HL-60 (cell line): ENCODE data around the gene SCAMP2.

ENCODE experiments used
- DNase-seq, 2 experiments: peaks; one replicate each; pipeline ENCODE4 v3.0.0-alpha.2; 2010 to 2020; ENCODE audit warnings: low read depth in 1 of 2, low spot score in 1 of 2
- H3K27ac ChIP-seq: fragments of 250-450 bp; sonication (Bioruptor Pico); replicated peaks from 2 replicates; pipeline ENCODE4 v1.5.1; 2020; ENCODE audit warnings: mild to moderate bottlenecking, moderate library complexity
- H3K27me3 ChIP-seq: fragments of 250-450 bp; sonication (Bioruptor Pico); 2 replicates; pipeline ENCODE4 v1.5.1; 2021; ENCODE audit warnings: mild to moderate bottlenecking, moderate library complexity; ENCODE audit not compliant: insufficient read depth, poor library complexity, severe bottlenecking
- H3K4me3 ChIP-seq: replicated peaks from 2 replicates; pipeline ENCODE4 v1.5.1; 2011; ENCODE audit warnings: mild to moderate bottlenecking, control low read depth, low read length; ENCODE audit not compliant: insufficient read depth
- GABPA ChIP-seq: IDR thresholded peaks from 2 replicates; pipeline ENCODE4 v1.6.1; 2012; ENCODE audit warnings: low read depth
- POLR2AphosphoS5 ChIP-seq: IDR thresholded peaks from 2 replicates; pipeline ENCODE4 v1.6.1; 2012; ENCODE audit warnings: low read depth
- SPI1 ChIP-seq: IDR thresholded peaks from 2 replicates; pipeline ENCODE4 v1.6.1; 2012; ENCODE audit warnings: low read depth, mild to moderate bottlenecking, borderline replicate concordance
- TF ChIP-seq, protein P1 (sequence below): IDR thresholded peaks from 2 replicates; pipeline ENCODE4 v1.6.1; 2012; ENCODE audit warnings: low read depth; ENCODE audit not compliant: insufficient replicate concordance
- TF ChIP-seq, protein P2 (sequence below): IDR thresholded peaks from one replicate; pipeline ENCODE4 v1.5.1; 2011; ENCODE audit warnings: low read length, control low read depth, inconsistent platforms; ENCODE audit not compliant: insufficient read depth

The SCAMP2 gene

DNA sequence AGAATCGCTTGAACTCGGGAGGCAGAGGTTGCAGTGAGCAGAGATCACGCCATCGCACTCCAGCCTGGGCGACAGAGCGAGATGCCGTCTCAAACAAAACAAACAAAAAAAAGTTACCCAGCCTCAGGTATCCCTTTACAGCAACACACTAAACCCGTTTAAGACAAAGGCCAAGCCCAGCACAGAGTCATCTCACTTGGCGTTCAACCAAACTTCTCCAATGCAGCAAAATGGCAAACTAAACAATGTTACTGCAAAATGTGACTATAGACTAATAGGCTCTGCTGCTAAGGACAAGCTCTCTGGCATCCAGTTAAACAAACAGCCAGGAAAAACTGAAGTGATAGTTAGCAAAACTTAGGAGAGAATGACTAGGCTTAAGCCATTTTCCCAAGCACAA, 39.9 kb upstream of the SCAMP2 start:
- Histone ChIP-seq H3K27me3 (no peaks in the 10 kb centered on the region), H3K27ac (no peak overlapping the region), H3K4me3 (no peak overlapping the region)
- no peak for TF ChIP-seq SPI1
- no peak for TF ChIP-seq GABPA
- TF ChIP-seq, protein P1, sequence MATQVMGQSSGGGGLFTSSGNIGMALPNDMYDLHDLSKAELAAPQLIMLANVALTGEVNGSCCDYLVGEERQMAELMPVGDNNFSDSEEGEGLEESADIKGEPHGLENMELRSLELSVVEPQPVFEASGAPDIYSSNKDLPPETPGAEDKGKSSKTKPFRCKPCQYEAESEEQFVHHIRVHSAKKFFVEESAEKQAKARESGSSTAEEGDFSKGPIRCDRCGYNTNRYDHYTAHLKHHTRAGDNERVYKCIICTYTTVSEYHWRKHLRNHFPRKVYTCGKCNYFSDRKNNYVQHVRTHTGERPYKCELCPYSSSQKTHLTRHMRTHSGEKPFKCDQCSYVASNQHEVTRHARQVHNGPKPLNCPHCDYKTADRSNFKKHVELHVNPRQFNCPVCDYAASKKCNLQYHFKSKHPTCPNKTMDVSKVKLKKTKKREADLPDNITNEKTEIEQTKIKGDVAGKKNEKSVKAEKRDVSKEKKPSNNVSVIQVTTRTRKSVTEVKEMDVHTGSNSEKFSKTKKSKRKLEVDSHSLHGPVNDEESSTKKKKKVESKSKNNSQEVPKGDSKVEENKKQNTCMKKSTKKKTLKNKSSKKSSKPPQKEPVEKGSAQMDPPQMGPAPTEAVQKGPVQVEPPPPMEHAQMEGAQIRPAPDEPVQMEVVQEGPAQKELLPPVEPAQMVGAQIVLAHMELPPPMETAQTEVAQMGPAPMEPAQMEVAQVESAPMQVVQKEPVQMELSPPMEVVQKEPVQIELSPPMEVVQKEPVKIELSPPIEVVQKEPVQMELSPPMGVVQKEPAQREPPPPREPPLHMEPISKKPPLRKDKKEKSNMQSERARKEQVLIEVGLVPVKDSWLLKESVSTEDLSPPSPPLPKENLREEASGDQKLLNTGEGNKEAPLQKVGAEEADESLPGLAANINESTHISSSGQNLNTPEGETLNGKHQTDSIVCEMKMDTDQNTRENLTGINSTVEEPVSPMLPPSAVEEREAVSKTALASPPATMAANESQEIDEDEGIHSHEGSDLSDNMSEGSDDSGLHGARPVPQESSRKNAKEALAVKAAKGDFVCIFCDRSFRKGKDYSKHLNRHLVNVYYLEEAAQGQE: no peak
- no peak for TF ChIP-seq POLR2AphosphoS5
- TF ChIP-seq, protein P2, sequence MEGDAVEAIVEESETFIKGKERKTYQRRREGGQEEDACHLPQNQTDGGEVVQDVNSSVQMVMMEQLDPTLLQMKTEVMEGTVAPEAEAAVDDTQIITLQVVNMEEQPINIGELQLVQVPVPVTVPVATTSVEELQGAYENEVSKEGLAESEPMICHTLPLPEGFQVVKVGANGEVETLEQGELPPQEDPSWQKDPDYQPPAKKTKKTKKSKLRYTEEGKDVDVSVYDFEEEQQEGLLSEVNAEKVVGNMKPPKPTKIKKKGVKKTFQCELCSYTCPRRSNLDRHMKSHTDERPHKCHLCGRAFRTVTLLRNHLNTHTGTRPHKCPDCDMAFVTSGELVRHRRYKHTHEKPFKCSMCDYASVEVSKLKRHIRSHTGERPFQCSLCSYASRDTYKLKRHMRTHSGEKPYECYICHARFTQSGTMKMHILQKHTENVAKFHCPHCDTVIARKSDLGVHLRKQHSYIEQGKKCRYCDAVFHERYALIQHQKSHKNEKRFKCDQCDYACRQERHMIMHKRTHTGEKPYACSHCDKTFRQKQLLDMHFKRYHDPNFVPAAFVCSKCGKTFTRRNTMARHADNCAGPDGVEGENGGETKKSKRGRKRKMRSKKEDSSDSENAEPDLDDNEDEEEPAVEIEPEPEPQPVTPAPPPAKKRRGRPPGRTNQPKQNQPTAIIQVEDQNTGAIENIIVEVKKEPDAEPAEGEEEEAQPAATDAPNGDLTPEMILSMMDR: no peak
- DNase-seq: no peak

DNA sequence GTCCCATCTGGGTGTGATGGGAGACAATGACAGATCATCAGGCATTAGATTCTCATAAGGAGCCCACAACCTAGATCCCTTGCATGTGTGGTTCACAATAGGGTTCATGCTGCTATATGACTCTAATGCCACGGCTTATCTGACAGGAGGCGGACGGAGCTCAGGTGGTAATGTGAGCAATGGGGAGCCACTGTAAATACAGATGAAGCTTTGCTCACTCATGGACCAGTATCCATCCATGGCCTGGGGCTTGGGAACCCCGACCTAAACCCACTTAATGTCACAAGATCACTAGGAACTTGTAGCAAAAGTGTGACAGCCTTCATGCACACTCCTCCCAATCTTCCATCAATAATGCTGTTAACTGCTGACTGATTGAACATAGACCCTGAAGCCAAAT, 35.5 kb upstream of the SCAMP2 start:
- TF ChIP-seq GABPA: no peak
- no peak for TF ChIP-seq SPI1
- TF ChIP-seq, protein P2: no peak
- TF ChIP-seq, protein P1: no peak
- no peak for TF ChIP-seq POLR2AphosphoS5

DNA sequence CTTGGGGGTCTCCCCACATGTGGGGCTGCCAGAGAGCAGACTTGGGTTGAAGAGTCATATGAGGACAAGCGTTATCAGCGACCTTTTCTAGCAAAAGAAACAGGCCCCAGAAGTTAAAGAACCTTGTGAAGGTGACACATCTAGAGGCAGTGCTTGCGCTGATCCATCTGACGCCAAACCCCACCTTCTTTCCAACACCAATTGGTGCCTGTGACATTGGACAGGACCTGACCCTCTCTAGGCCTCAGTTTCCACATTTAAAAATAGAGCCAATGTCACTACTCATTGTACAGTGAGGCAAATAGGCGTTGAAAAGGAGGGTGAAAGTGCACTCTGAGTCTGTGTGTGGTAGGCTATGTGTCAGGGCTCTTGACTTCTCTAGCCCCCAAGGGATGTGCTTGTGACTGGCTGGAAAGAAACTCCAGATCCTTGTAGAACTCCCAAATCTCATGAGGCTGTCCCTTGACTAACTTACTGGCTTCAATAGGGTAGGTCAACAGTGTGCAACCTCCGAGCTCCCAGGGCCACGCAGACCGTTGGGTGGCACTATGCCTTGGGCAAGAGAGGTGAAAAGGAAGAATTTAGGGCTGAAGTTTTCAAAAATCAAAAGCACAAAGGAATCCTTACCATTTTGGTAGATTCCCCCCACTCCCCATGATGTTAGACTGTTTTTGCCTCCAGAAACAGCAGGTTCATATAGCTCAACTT, 34.2 kb upstream of the SCAMP2 start:
- DNase-seq: no peak
- TF ChIP-seq GABPA: no peak
- TF ChIP-seq, protein P1: no peak
- TF ChIP-seq, protein P2: no peak
- no peaks in the 10 kb centered on the region for H3K27me3 ChIP-seq

More for the DNA sequence above, 35.5 kb upstream of the SCAMP2 start:
- H3K27ac ChIP-seq: no peak overlapping the region
- H3K27me3 ChIP-seq: no peaks in the 10 kb centered on the region
- no peak for DNase-seq
- no peak overlapping the region for H3K4me3 ChIP-seq

More for the DNA sequence above, 34.2 kb upstream of the SCAMP2 start:
- peak overlapping the region; percentile 84 for H3K4me3 ChIP-seq
- H3K27ac ChIP-seq: peak overlapping the region; percentile 84
